ES-I3 (cell line): ENCODE results near the gene TNS1.
"Not testable (repeated sequence)": the region's sequence is repeated elsewhere in the genome, so short reads cannot be mapped to it uniquely, and the experiment has no call there.

Experiments used
- H3K36me3 ChIP-seq: 2 replicates; pipeline ENCODE4 v1.6.1; 2013; ENCODE audit warnings: mild to moderate bottlenecking, low read length, control low read depth, moderate library complexity; ENCODE audit not compliant: insufficient read depth
- H3K4me1 ChIP-seq: 2 replicates; pipeline ENCODE4 v1.6.1; 2013; ENCODE audit warnings: mild to moderate bottlenecking, control low read depth, low read length; ENCODE audit not compliant: insufficient read depth
- H3K9ac ChIP-seq: 2 replicates; pipeline ENCODE4 v1.6.1; 2013; ENCODE audit warnings: low read depth, mild to moderate bottlenecking, low read length, moderate library complexity
- H3K9me3 ChIP-seq: 2 replicates; pipeline ENCODE4 v1.6.1; 2013; ENCODE audit warnings: mild to moderate bottlenecking, low read length, moderate library complexity; ENCODE audit not compliant: control insufficient read depth, insufficient read depth

The TNS1 gene

DNA sequence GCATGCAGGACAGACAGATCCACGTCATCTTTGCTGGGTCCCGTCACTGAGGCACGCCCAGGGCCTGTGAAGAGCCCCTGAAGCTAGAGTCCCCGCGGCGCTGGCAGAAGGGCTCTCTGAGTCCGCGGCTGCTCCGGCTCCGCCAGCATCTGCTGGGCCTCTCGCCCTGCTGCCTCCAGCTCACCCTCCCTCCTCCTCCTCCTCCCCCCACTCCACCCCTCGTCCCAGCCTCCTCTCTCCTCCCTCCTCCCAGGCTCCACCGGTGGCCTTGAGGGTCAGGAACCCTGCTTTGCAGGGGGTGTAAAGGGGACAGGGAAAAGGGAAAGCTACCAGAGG, at the start of gene TNS1:
TSS of gene TNS1 (minus strand) at position 151 of the 336 bp plus-strand sequence. CDS start at position 28, 123 bp downstream.
- Histone ChIP-seq H3K36me3 (no peaks in the 10 kb centered on the region), H3K4me1 (peaks cover 17% of the 10 kb centered on the region; the same call in 1 of the 2 replicates), H3K9ac (no peak within 1 kb of the TSS; the same call in 1 of the 2 replicates), H3K9me3 (no peaks in the 10 kb centered on the region)

DNA sequence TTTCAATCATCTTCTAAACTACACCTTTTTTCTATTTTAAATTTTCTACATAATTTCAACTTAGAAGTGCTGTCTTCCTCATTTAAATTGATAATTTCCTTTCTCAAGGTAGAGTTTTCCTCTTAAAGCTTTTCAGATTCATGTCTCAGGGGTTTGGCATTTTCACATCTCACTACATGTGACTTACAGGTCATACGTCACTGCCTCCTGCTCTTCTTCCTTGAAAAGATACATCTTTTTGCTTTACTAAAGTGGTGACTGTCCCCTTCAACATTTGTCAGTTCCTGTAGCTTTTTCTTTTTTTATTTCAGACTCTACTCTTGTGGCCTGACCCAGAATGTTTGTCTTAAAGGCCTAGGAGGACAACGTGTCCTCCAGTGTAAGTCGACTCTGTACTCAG, 49.1 kb upstream of the TNS1 start:
- H3K4me1 ChIP-seq: no peaks in the 10 kb centered on the region
- H3K9me3 ChIP-seq: no peaks in the 10 kb centered on the region
- H3K36me3 ChIP-seq: no peaks in the 10 kb centered on the region
- H3K9ac ChIP-seq: no peak overlapping the region

DNA sequence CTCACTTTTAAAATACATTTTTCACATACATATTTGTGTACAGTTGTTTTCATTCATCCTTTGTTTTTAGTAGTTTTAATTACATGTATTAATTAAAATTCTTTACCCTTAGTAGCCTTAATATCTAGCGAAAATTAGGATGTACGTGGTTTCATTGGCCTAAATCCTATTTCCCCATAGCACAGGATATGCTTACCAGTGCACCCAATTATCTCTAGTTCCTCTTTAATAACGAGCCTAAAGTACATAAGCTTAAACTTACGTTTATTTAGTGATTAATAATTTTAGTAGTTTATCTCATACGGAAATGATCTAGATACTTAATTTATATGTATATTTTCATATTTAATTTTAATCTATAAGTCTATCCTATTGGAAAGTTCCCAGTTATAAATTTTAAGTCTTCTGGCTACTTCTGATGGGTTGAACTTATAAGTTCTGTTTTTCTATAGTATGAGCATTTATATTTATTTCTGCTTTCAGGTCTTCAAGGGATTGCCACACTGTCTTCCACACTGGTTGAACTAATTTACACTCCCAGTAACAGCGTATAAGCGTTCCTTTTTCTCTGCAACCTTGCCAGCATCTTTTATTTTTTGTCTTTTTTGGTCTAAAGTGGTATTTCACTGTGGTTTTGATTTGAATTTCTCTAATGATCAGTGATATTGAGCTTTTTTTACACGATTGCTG, 44.9 kb upstream of the TNS1 start:
- Histone ChIP-seq H3K4me1 (no peaks in the 10 kb centered on the region), H3K9me3 (peaks cover 5% of the 10 kb centered on the region), H3K9ac (no peak overlapping the region), H3K36me3 (no peaks in the 10 kb centered on the region)

DNA sequence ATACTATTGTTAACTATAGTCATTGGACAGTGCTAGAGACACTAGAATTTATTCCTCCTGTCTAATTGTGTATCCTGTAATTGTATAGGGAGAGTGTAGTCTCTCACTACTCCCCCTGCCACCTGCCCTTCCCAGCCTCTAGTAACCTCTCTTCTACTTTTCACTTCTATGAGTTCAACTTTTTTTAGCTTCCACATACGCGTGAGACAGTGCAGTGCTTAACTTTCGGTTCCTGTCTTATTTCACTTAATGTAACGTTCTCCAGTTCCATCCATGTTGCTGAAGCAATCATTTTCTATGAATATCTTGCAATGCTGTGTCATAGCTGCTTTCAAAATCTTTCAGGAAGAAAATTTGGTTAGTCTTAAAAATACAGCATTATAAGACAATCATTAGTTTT, 43.4 kb upstream of the TNS1 start:
- Histone ChIP-seq H3K9ac (no peak overlapping the region), H3K36me3 (no peaks in the 10 kb centered on the region), H3K4me1 (no peaks in the 10 kb centered on the region), H3K9me3 (peaks cover 5% of the 10 kb centered on the region)

DNA sequence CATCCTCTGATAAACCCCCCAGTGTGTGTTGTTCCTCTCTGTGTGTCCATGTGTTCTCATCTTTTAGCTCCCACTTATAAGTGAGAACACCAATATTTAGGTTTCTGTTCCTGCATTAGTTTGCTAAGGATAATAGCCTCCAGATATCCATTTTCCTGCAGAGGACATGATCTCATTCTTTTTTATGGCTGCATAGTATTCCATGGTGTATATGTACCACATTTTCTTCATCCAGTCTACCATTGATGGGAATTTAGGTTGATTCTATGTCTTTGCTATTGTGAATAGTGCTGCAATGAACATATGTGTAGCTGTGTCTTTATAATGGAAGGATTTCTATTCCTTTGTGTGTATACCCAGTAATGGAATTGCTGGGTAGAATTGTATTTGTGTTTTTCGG, 41.8 kb upstream of the TNS1 start:
- H3K4me1 ChIP-seq, H3K9me3 ChIP-seq, H3K36me3 ChIP-seq, H3K9ac ChIP-seq: not testable (repeated sequence)

DNA sequence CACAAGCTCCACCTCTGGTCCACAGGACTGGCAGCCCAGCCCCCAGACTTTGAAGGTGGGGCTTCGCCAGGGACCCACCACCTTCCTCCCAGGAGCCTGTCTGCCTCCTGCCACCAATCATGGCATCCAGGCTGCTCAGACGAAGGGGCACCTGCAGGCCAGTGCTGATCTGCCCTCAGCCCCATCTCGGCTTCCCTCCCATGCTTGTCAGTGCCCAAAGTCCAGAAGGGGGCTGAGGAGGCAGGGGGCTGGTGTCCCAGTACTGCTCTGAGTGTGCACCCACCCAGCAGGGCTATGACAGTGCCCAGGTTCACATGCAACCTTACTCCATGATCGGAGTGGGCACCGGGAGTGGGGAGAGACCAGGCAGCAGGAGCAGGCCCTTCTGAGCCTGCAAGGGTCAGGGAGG, 40.9 kb upstream of the TNS1 start:
- no peaks in the 10 kb centered on the region; the same call in 1 of the 2 replicates for H3K4me1 ChIP-seq

DNA sequence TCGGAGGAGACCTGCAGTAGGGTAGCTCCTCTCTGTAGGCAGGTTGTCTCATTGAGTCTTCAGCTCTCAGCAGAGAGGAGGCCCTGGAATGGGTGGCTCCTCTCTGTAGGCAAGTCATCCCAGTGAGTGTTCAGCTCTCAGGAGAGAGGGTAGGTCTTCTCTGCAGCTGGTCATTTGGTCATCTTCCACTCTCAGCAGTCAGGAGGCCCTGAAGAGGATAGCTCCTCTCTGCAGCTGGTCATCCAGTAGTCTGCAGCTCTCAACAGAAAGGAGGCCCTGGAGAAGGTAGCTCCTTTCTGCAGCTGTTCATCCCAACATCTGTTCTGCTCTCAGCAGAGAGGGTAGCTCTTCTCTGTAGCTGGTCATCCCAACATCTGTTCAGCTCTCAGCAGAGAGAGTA, 40.3 kb upstream of the TNS1 start:
- no peaks in the 10 kb centered on the region; the same call in 1 of the 2 replicates for H3K4me1 ChIP-seq
- H3K9ac ChIP-seq: no peak overlapping the region
- H3K36me3 ChIP-seq: no peaks in the 10 kb centered on the region
- peaks cover 5% of the 10 kb centered on the region for H3K9me3 ChIP-seq

More for the DNA sequence above, 40.9 kb upstream of the TNS1 start:
- Histone ChIP-seq H3K36me3 (no peaks in the 10 kb centered on the region), H3K9me3 (peaks cover 5% of the 10 kb centered on the region), H3K9ac (no peak overlapping the region)

DNA sequence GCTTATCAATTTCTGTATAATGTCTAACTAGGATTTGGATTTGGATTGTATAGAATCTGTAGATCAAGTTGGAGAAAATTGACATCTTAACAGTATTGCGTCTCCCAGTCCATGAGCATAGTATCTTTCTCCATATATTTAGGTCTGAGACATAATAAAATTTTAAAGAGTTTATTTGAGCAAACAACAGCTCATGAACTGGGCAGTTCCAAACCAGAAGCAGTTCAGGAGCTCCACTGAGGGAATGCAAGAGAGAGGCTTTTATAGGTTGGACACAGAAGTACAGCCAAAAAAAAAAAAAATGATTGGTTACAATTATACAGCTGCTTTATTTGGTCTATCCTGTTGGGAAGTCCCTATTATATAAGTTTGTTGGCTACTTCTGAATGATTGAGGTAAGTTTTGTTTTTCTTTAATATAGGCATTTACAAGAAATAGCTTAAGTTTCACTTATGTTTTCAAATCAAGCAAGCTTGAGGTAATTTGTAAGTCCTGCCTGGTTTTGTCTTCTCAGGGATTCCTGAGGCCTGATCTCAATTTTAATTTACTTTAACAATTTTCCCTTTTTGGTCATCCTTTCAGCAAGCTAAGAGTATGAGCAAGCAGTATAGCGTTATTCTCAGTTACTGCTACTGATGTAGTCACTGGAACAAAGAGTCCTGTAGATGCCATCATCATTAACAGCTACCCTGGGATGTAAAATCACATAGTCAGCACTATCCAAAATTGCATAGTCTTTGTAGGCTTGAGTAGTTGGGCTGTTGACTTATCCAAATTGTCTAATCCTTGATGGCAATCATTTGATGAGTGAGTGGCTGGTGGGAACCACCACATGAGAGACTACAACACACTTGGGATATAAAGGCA, 38.7 kb upstream of the TNS1 start:
- H3K9me3 ChIP-seq: peaks cover 5% of the 10 kb centered on the region
- H3K4me1 ChIP-seq: no peaks in the 10 kb centered on the region; the same call in 1 of the 2 replicates
- H3K36me3 ChIP-seq: no peaks in the 10 kb centered on the region
- no peak overlapping the region for H3K9ac ChIP-seq

DNA sequence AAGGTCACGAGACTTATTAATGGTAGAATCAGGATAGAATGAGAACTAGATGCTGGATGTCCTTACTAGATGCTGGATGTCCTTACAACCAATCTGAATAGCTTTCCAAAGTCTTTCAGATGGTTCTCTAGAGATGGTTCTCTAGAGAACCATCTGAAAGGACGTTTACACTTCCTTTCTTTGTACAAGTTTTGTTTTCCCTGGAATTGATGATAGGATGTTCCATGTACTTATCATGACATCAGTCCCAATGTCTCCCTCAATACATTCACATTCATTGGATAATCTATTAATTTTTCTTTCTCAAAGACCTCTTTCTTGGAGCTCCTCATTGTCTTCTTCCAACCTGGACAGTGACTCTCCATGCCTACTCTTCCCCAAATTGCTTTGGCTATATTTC, 38.1 kb upstream of the TNS1 start:
- Histone ChIP-seq H3K9me3 (peaks cover 5% of the 10 kb centered on the region), H3K9ac (no peak overlapping the region), H3K4me1 (no peaks in the 10 kb centered on the region; the same call in 1 of the 2 replicates), H3K36me3 (no peaks in the 10 kb centered on the region)

DNA sequence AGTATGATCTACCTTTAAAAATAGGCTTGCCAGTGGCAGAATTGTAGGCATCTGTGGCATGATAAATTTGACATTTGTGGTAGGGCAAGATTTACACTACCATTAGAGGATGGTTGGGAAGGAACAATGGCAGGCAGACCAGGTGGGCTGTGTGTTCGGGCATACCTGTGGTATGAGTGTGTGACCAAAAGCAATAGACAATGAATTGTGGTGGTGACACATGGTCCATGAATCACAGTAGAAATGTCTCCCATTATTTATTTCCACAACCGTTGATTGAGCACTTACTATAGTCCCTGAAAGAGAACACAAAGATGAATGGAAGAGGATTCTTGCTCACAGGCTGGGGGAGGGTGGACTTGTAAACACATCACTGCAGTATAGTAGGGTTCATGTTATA, 36.4 kb upstream of the TNS1 start:
- Histone ChIP-seq H3K4me1 (no peaks in the 10 kb centered on the region; the same call in 1 of the 2 replicates), H3K9ac (no peak overlapping the region), H3K9me3 (peaks cover 5% of the 10 kb centered on the region), H3K36me3 (no peaks in the 10 kb centered on the region)

DNA sequence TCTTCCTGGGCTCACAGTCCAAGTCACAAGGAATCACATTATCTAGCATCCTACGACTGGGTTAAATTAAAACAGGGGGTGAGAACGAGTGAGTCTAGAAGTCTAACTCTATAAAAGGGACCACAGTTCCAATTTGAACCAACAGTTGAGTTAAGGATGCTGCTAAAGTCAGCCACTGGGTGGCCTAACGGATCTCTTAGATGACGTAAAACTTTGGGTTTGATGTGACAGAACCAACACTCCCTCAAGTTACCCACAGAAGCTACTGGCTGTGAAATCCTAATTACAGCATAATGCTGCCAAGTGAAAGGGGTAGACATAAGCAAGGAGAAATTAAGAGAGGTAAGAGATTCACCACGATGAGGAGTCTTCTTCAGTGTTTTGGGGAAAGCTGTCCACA, 33.6 kb upstream of the TNS1 start:
- no peaks in the 10 kb centered on the region for H3K9me3 ChIP-seq
- peaks cover 7% of the 10 kb centered on the region for H3K4me1 ChIP-seq
- H3K9ac ChIP-seq: no peak overlapping the region
- H3K36me3 ChIP-seq: no peaks in the 10 kb centered on the region

DNA sequence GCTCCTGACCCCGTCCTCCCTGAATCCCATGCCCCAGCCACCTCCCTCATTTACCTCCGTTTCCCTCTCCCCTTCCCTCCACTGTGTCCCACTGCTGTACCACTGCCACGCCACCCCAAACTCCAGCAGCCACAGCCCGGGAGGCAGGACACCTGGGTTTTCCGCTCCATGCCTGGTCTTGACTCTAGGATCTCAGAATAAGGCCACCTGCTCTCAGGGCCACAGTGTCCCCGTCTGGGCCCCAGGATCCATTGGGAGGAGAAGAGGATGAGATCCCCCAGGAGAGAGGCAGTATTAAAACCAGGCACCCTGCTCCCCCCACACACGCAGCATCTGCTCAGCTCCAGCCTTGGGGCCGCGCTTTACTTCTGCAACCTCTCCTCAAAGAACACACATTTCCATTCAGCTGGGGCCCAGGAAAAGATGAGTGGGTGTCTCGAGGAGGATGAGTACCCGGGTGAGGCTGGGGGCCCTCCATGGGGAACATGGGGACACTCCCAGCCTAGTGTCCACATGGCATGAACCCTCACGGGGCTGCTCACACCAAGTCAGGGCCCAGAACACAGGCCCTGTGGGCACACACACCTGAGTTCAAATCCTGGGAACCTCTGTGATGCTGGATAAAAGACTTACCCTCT, 32.8 kb upstream of the TNS1 start:
- H3K9ac ChIP-seq: no peak overlapping the region
- no peaks in the 10 kb centered on the region for H3K9me3 ChIP-seq
- H3K4me1 ChIP-seq: peaks cover 10% of the 10 kb centered on the region
- no peaks in the 10 kb centered on the region for H3K36me3 ChIP-seq

DNA sequence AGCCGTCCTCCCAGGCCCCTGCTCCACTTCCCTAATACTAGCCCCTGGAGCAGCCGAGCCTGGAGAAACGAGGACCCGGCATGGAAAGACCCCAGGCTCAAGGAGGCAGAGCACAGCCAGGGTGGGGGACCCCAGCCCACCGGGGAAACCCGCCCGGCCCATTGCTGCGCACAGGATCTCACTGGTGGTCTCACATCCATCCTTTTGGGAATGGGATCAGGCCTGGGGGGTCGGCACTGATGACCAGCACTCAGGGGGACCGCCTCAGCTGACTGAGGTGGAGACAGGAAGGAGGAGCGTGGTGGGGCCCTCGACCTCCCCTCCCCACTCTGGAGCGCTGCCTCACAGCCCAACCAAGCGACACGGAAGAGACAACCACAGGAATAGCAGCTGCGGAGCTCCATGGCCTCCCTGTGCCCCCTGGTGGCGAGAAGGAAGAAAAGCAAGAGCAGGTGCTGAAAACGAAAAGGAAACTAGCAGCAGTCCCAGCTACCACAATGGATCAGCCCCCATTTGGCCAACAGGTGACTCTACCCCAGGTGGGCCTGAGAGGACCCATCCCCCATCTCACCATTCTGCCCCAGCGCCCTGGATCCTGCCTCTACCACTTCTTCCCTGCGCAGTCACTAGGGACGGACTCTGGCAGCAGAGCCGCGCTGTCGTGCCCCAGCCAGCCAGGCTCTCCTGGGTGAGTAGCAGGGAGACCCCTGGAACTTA, 31.9 kb upstream of the TNS1 start:
- H3K4me1 ChIP-seq, H3K36me3 ChIP-seq: not testable (repeated sequence)
- peak overlapping the region; percentile 47; the same call in 1 of the 2 replicates for H3K9ac ChIP-seq

More for the DNA sequence above, 31.9 kb upstream of the TNS1 start:
- H3K9me3 ChIP-seq: not testable (repeated sequence)
